Trophoblast cell (in vitro differentiated cells and primary cell): ENCODE data around the gene ZNF423.

Experiments used
- DNase-seq, 2 donors: peaks; one replicate each; pipeline ENCODE4 v3.0.0-alpha.2; 2016
- H2AFZ ChIP-seq: 2 replicates; pipeline ENCODE4 v1.6.1; 2013; ENCODE audit warnings: low read length, moderate library complexity, mild to moderate bottlenecking; ENCODE audit not compliant: insufficient read depth, poor library complexity
- H2AK5ac ChIP-seq: 2 replicates; pipeline ENCODE4 v1.6.1; 2013; ENCODE audit warnings: mild to moderate bottlenecking, low read length
- H2BK120ac ChIP-seq: 2 replicates; pipeline ENCODE4 v1.6.1; 2013; ENCODE audit warnings: low read length, mild to moderate bottlenecking, moderate library complexity; ENCODE audit not compliant: insufficient read depth, poor library complexity
- H2BK12ac ChIP-seq: 2 replicates; pipeline ENCODE4 v1.6.1; 2013; ENCODE audit warnings: mild to moderate bottlenecking, low read length, moderate library complexity
- H2BK5ac ChIP-seq: 2 replicates; pipeline ENCODE4 v1.6.1; 2013; ENCODE audit warnings: low read length, low read depth, moderate library complexity, mild to moderate bottlenecking; ENCODE audit not compliant: poor library complexity
- H3K14ac ChIP-seq: 2 replicates; pipeline ENCODE4 v1.6.1; 2013; ENCODE audit warnings: mild to moderate bottlenecking, low read length
- H3K18ac ChIP-seq: 2 replicates; pipeline ENCODE4 v1.6.1; 2013; ENCODE audit warnings: mild to moderate bottlenecking, low read length
- H3K23ac ChIP-seq: 2 replicates; pipeline ENCODE4 v1.6.1; 2013; ENCODE audit warnings: low read length
- H3K27ac ChIP-seq: 2 replicates; pipeline ENCODE4 v1.5.1; 2013; ENCODE audit warnings: low read depth, mild to moderate bottlenecking, inconsistent platforms, low read length, moderate library complexity
- H3K27me3 ChIP-seq: 2 replicates; pipeline ENCODE4 v1.6.1; 2013; ENCODE audit warnings: inconsistent platforms, mild to moderate bottlenecking, low read length, moderate library complexity; ENCODE audit not compliant: insufficient read depth
- H3K36me3 ChIP-seq, 2 experiments: 1 replicate in 1 of 2; 2 replicates in 1 of 2; pipeline ENCODE4 v1.6.1; 2013; ENCODE audit warnings: low read length in 2 of 2, mild to moderate bottlenecking in 2 of 2, moderate library complexity in 1 of 2; ENCODE audit not compliant: insufficient read depth in 2 of 2, control insufficient read depth in 1 of 2
- H3K4ac ChIP-seq: 2 replicates; pipeline ENCODE4 v1.6.1; 2013; ENCODE audit warnings: low read depth, mild to moderate bottlenecking, low read length, moderate library complexity
- H3K4me1 ChIP-seq, 2 experiments: 1 replicate in 1 of 2; 2 replicates in 1 of 2; pipeline ENCODE4 v1.6.1; 2013; ENCODE audit warnings: low read length in 2 of 2, mild to moderate bottlenecking in 2 of 2, moderate library complexity in 1 of 2; ENCODE audit not compliant: insufficient read depth in 2 of 2, control insufficient read depth in 1 of 2
- H3K4me2 ChIP-seq: 2 replicates; pipeline ENCODE4 v1.6.1; 2013; ENCODE audit warnings: inconsistent platforms, mild to moderate bottlenecking, low read length, moderate library complexity
- H3K4me3 ChIP-seq: 2 replicates; pipeline ENCODE4 v1.5.1; 2013; ENCODE audit warnings: mild to moderate bottlenecking, low read depth, low read length, inconsistent platforms
- H3K79me1 ChIP-seq: one replicate; pipeline ENCODE4 v1.6.1; 2013; ENCODE audit warnings: low read length
- H3K79me2 ChIP-seq: 2 replicates; pipeline ENCODE4 v1.6.1; 2013; ENCODE audit warnings: low read length, mild to moderate bottlenecking; ENCODE audit not compliant: control insufficient read depth, insufficient read depth, poor library complexity
- H3K9ac ChIP-seq: 2 replicates; pipeline ENCODE4 v1.6.1; 2013; ENCODE audit warnings: mild to moderate bottlenecking, low read length
- H3K9me3 ChIP-seq: 2 replicates; pipeline ENCODE4 v1.6.1; 2013; ENCODE audit warnings: low read depth, mild to moderate bottlenecking, control low read depth, inconsistent platforms, low read length; ENCODE audit not compliant: insufficient read depth
- H4K12ac ChIP-seq: 2 replicates; pipeline ENCODE4 v1.6.1; 2013; ENCODE audit warnings: low read depth, mild to moderate bottlenecking, low read length, moderate library complexity
- H4K8ac ChIP-seq: 2 replicates; pipeline ENCODE4 v1.6.1; 2013; ENCODE audit warnings: low read depth, mild to moderate bottlenecking, low read length, moderate library complexity
- H4K91ac ChIP-seq: one replicate; pipeline ENCODE4 v1.6.1; 2013; ENCODE audit warnings: low read depth, mild to moderate bottlenecking, low read length, moderate library complexity
- WGBS: extraction: QIAGEN DNeasy Blood & Tissue Kit; methylation state at CpG from one replicate; pipeline ENCODE4 v1.1.7; 2013; ENCODE audit warnings: missing lambda C conversion rate; ENCODE audit not compliant: insufficient read length, insufficient coverage; ENCODE audit errors: extremely low coverage; 5-methylcytosine and 5-hydroxymethylcytosine counted together

The ZNF423 gene

DNA sequence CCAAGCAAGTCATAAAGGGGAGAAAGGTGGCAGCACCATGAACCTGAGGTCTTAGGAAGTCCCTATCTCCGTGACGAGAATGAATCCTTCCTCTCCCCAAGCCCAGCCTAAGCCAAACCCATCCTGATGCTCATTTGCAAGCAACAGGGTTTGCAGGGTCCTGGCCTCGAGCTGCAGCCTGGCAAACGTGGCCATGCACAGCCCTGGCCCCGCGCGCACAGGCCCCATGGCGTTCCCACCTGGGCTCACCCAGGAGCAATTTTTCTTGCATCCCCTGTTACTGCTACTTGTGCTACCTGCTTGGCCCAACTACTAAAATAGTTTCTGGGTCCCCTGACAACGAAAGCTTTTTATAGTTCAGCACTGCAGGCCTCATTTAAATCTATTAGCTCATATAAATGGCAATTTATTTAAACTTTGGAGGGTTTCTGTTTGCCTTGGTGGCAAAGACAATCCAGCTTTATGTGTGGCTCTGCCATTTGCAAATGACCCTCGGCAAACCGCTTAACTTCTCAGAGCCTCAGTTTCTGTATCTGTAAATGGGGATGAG lies 340.8 kb downstream of the ZNF423 start:
- H3K4ac ChIP-seq: no peak overlapping the region
- no peaks in the 10 kb centered on the region for H3K79me1 ChIP-seq
- DNase-seq: no peak
- H2BK120ac ChIP-seq: no peak overlapping the region
- H2BK5ac ChIP-seq: no peak overlapping the region
- no peaks in the 10 kb centered on the region for H3K9me3 ChIP-seq
- H3K36me3 ChIP-seq: peaks cover 0 to 5% of the 10 kb centered on the region in 2 experiments
- H3K4me3 ChIP-seq: no peak overlapping the region
- H4K8ac ChIP-seq: no peak overlapping the region
- no peak overlapping the region for H2AK5ac ChIP-seq
- no peak overlapping the region for H2AFZ ChIP-seq
- H3K4me1 ChIP-seq: no peaks in the 10 kb centered on the region
- H4K91ac ChIP-seq: no peak overlapping the region
- H4K12ac ChIP-seq: no peak overlapping the region
- H3K4me2 ChIP-seq: no peak overlapping the region
- no peak overlapping the region for H3K9ac ChIP-seq
- H3K23ac ChIP-seq: no peak overlapping the region
- H3K18ac ChIP-seq: no peak overlapping the region
- H3K27ac ChIP-seq: no peak overlapping the region
- no peak overlapping the region for H3K14ac ChIP-seq
- H3K27me3 ChIP-seq: no peaks in the 10 kb centered on the region
- H2BK12ac ChIP-seq: no peak overlapping the region
- H3K79me2 ChIP-seq: no peaks in the 10 kb centered on the region
- no CpG with 5 or more reads among the region's 11 CpGs for WGBS

DNA sequence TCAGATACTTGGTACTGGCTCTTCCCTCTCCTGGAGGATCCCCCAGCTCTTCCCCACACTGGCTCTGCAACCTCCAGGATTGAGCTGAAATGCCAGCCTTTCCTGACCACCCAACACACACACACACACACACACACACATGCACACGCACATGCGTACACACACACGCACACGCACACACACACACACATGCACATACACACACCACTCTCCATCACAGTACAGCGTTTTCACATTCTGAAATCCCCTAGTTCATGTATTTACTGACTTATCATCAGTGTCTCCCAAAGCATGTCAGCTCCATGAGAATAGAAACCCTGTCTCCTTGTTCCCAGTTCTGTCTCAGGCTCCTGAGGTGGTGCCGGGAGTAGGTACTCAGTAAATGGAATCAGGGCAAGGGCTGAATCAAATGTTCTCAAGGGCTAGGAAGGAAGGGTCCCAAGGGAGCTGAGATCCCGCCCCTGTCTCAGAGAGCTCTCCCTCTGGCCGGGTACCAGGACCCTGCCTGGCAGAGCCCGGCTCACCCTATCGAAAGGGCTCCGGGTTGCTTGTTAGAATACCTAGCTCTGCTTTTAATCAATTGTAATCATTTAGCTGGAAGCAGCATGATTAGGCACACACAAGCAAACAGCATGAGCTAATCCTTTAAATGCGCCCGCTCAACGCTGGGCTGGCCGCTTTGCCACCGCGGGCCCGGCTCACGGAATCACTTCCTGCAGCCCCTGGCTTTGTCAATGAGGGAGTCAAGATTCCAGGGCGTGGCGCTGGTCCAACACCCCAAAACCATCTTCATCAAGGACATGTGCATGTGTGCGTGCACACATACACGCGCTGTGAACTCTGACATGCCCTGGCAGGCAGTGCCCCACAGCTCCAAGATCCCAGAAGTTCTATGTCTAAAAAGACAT lies 341.6 kb downstream of the ZNF423 start:
- H4K12ac ChIP-seq: no peak overlapping the region
- H3K18ac ChIP-seq: no peak overlapping the region
- H2AFZ ChIP-seq: no peak overlapping the region
- H3K79me1 ChIP-seq: no peaks in the 10 kb centered on the region
- no peak overlapping the region for H2BK5ac ChIP-seq
- no peak overlapping the region for H2BK12ac ChIP-seq
- no peaks in the 10 kb centered on the region for H3K4me1 ChIP-seq
- H3K27me3 ChIP-seq: no peaks in the 10 kb centered on the region
- H4K8ac ChIP-seq: no peak overlapping the region
- H3K79me2 ChIP-seq: no peaks in the 10 kb centered on the region
- no peak overlapping the region for H4K91ac ChIP-seq
- WGBS: no CpG with 5 or more reads among the region's 24 CpGs
- H3K27ac ChIP-seq: no peak overlapping the region
- no peaks in the 10 kb centered on the region for H3K9me3 ChIP-seq
- no peak overlapping the region for H3K4me3 ChIP-seq
- DNase-seq: no peak
- no peak overlapping the region for H3K9ac ChIP-seq
- no peak overlapping the region for H2BK120ac ChIP-seq
- no peak overlapping the region for H3K23ac ChIP-seq
- no peak overlapping the region for H3K14ac ChIP-seq
- H3K4me2 ChIP-seq: no peak overlapping the region
- peaks cover 0 to 2% of the 10 kb centered on the region in 2 experiments for H3K36me3 ChIP-seq
- H3K4ac ChIP-seq: no peak overlapping the region
- no peak overlapping the region for H2AK5ac ChIP-seq

- Histone ChIP-seq H3K18ac (no peak overlapping the region), H3K27me3 (no peaks in the 10 kb centered on the region), H3K9ac (no peak overlapping the region), H2AFZ (no peak overlapping the region), H2BK120ac (no peak overlapping the region), H3K23ac (no peak overlapping the region), H3K27ac (no peak overlapping the region), H3K79me1 (no peaks in the 10 kb centered on the region), H3K9me3 (no peaks in the 10 kb centered on the region), H3K4me1 (no peaks in the 10 kb centered on the region), H4K91ac (no peak overlapping the region), H4K8ac (no peak overlapping the region), H3K36me3 (peaks cover 0 to 2% of the 10 kb centered on the region in 2 experiments), H3K14ac (no peak overlapping the region), H3K4me2 (no peak overlapping the region), H2BK12ac (no peak overlapping the region), H2AK5ac (no peak overlapping the region), H2BK5ac (no peak overlapping the region), H3K4ac (no peak overlapping the region), H3K79me2 (no peaks in the 10 kb centered on the region), H3K4me3 (no peak overlapping the region), H4K12ac (no peak overlapping the region)
- no CpG with 5 or more reads among the region's 7 CpGs for WGBS
- peak in 1 of 2 donors; percentile 11 for DNase-seq
Observed at GRCh38 chr16:49513040-49513439, 342.9 kb downstream of the ZNF423 start.

DNA sequence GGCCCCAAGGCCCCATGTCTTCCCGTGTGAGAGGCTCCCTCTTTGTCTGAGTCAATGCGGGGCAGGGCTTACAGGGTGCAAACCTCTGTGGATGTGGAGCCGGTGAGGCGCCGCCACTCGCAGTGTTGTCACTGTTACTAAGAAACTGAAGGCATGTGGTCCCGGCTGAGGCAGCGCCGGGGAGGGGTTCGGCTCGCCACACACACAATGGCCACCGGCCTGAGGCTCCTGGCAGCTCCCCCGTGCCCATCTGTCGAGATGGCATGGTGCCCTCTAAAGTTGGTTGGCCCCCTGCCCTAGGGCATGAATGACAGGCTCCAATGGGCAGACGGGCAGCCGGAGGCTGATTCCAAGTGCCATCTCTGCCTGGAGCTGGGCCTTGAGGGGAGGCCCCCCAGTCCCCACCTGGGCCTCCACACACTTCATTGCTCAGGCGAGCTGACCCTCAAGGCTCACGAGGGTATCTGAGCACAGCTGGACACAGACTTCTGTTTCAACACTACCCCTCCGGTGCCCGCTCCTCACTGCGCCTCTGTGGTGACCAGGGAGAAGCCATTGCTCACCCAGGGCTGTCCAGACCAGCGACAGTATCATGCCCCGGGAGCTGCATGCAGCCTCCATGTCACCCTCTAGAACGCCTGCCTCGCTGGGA lies 345.1 kb downstream of the ZNF423 start:
- no CpG with 5 or more reads among the region's 25 CpGs for WGBS
- no peak overlapping the region for H2BK5ac ChIP-seq
- no peak overlapping the region for H2BK12ac ChIP-seq
- H3K4me2 ChIP-seq: no peak overlapping the region
- no peak overlapping the region for H3K9ac ChIP-seq
- no peak overlapping the region for H3K4me3 ChIP-seq
- no peak for DNase-seq
- no peak overlapping the region for H3K27ac ChIP-seq
- H3K27me3 ChIP-seq: no peaks in the 10 kb centered on the region
- H3K4ac ChIP-seq: no peak overlapping the region
- H3K79me1 ChIP-seq: no peaks in the 10 kb centered on the region
- H2BK120ac ChIP-seq: no peak overlapping the region
- no peak overlapping the region for H3K23ac ChIP-seq
- no peak overlapping the region for H4K91ac ChIP-seq
- peaks cover 2% of the 10 kb centered on the region for H3K9me3 ChIP-seq
- H3K18ac ChIP-seq: no peak overlapping the region
- H4K12ac ChIP-seq: no peak overlapping the region
- H2AK5ac ChIP-seq: no peak overlapping the region
- no peaks in the 10 kb centered on the region for H3K4me1 ChIP-seq
- H4K8ac ChIP-seq: no peak overlapping the region
- H3K36me3 ChIP-seq: peaks cover 0 to 2% of the 10 kb centered on the region in 2 experiments
- no peak overlapping the region for H2AFZ ChIP-seq
- H3K79me2 ChIP-seq: no peaks in the 10 kb centered on the region
- H3K14ac ChIP-seq: no peak overlapping the region
